K562 (cell line): ENCODE results near the gene COX14. TPM values are rescaled to one million over a fixed set of nuclear protein-coding genes. Genes with fewer than 3 reads are reported as not detected.
A peak's percentile ranks its signal among the peaks of the same experiment; 100 is the strongest.

Experiments used
- ATAC-seq: fragments of 200-7000 bp; cut with Tn5 transposase; 3 replicates; pipeline ENCODE4 v1.9.1; 2020; ENCODE audit warnings: moderate library complexity
- BruUV-seq: library from RNA; stranded (reverse); fragments of 400-500 nt; replicated peaks from 2 replicates; lab custom pipeline; 2021; lab: Mats Ljungman, UMichigan
- CTCF ChIA-PET: fragments of 300-600 bp; formaldehyde crosslinking; extraction: SDS; loops from one replicate; lab custom pipeline; 2021; ENCODE audit warnings: low intra/inter-chr PET ratio; lab: Yijun Ruan, JAX
- POLR2A ChIA-PET: fragments of 300-600, 350-650 bp; sonication (Branson Sonifier 250); formaldehyde crosslinking; extraction: SDS; loops from one replicate; lab custom pipeline; 2021; ENCODE audit warnings: antibody characterized with exemption, inconsistent platforms; lab: Yijun Ruan, JAX
- DNase-seq, 4 experiments: peaks; one replicate each; pipeline versions ENCODE4 v3.0.0 to v3.0.0-alpha.2; 2011 to 2018; ENCODE audit warnings: low spot score in 3 of 4, mixed read lengths in 3 of 4; ENCODE audit errors: extremely low read depth in 1 of 4
- FAIRE-seq: peaks from 2 replicates; lab custom pipeline; 2011; peaks lifted over from hg19 to GRCh38; lab: Jason Lieb, UNC
- H2AFZ ChIP-seq: 2 replicates; pipeline ENCODE4 v1.6.0; 2011; ENCODE audit warnings: low read depth, low read length, control low read depth, inconsistent platforms
- H3K27ac ChIP-seq: fragments of 200-600 bp; 3 replicates; pipeline ENCODE4 v1.8.0; 2011; ENCODE audit warnings: low read depth, mild to moderate bottlenecking, control low read depth, inconsistent platforms, low read length, moderate library complexity, mixed read lengths; ENCODE audit errors: extremely low read depth
- H3K27me3 ChIP-seq, 2 experiments: fragments of 300-600 bp in 1 of 2; 2 replicates in 1 of 2; 3 replicates in 1 of 2; pipeline versions ENCODE4 v1.6.0 to v1.8.0; 2011; ENCODE audit warnings: inconsistent platforms in 2 of 2, low read length in 2 of 2, mild to moderate bottlenecking in 1 of 2, mixed read lengths in 1 of 2, moderate library complexity in 1 of 2; ENCODE audit not compliant: control insufficient read depth in 2 of 2, insufficient read depth in 2 of 2
- H3K36me3 ChIP-seq: fragments of 300-600 bp; 3 replicates; pipeline ENCODE4 v1.8.0; 2011; ENCODE audit warnings: mild to moderate bottlenecking, low read length, inconsistent platforms; ENCODE audit not compliant: control insufficient read depth, insufficient read depth
- H3K4me1 ChIP-seq, 2 experiments: fragments of 200-600 bp in 1 of 2; replicated peaks in 1 of 2; 2 replicates in 1 of 2; 3 replicates in 1 of 2; pipeline versions ENCODE4 v1.5.1 to v1.8.0; 2011; ENCODE audit warnings: inconsistent platforms in 2 of 2, low read length in 2 of 2, mild to moderate bottlenecking in 1 of 2, mixed read lengths in 1 of 2, moderate library complexity in 1 of 2; ENCODE audit not compliant: control insufficient read depth in 2 of 2, insufficient read depth in 2 of 2
- H3K4me2 ChIP-seq: 2 replicates; pipeline ENCODE4 v1.6.1; 2011; ENCODE audit warnings: low read length, control low read depth, inconsistent platforms, mixed read lengths; ENCODE audit not compliant: insufficient read depth
- H3K4me3 ChIP-seq: fragments of 200-600 bp; sonication (generic), shearing (Covaris generic); 2 replicates; pipeline ENCODE4 v1.5.1; 2016; ENCODE audit warnings: control low read depth, inconsistent platforms
- H3K79me2 ChIP-seq: fragments of 200-600 bp; 3 replicates; pipeline ENCODE4 v1.8.0; 2011; ENCODE audit warnings: low read length, inconsistent platforms; ENCODE audit not compliant: control insufficient read depth, insufficient read depth
- H3K9ac ChIP-seq, 2 experiments: 2 replicates each; pipeline versions ENCODE4 v1.6.0 to v1.6.1; 2011; ENCODE audit warnings: low read depth in 2 of 2, low read length in 2 of 2, control low read depth in 1 of 2, inconsistent platforms in 1 of 2, mild to moderate bottlenecking in 1 of 2, mixed read lengths in 1 of 2; ENCODE audit not compliant: insufficient read depth in 1 of 2
- H3K9me1 ChIP-seq: one replicate; pipeline ENCODE4 v1.6.0; 2011; ENCODE audit warnings: inconsistent platforms, mild to moderate bottlenecking, low read length, moderate library complexity; ENCODE audit not compliant: control insufficient read depth, insufficient read depth
- H3K9me3 ChIP-seq: replicated peaks from 2 replicates; pipeline ENCODE4 v1.5.1; 2011; ENCODE audit warnings: low read depth, low read length, inconsistent platforms; ENCODE audit not compliant: control insufficient read depth, insufficient read depth
- H4K20me1 ChIP-seq: replicated peaks from 2 replicates; pipeline ENCODE4 v1.6.1; 2011; ENCODE audit warnings: low read length, inconsistent platforms, mixed read lengths; ENCODE audit not compliant: control insufficient read depth, insufficient read depth
- CEBPB ChIP-seq: fragments of 450-650 bp; IDR thresholded peaks from 2 replicates; pipeline ENCODE4 v1.6.1; 2016; ENCODE audit warnings: missing genetic modification characterization, missing compliant biosample characterization
- CEBPG ChIP-seq, 3 experiments: fragments of 200-800 bp in 1 of 3; sonication (Bioruptor generic) in 1 of 3; sonication (generic) in 1 of 3; formaldehyde crosslinking in 1 of 3; IDR thresholded peaks in 2 of 3; conservative IDR thresholded peaks in 1 of 3; 2 replicates each; pipeline versions ENCODE4 v1.6.1 to v1.8.0; 2016 to 2022; ENCODE audit warnings: missing compliant biosample characterization in 2 of 3, missing genetic modification characterization in 2 of 3, mild to moderate bottlenecking in 1 of 3, missing genetic modification reagents in 1 of 3
- CSDE1 ChIP-seq, 2 experiments: fragments of 450-650 bp; IDR thresholded peaks; 2 replicates each; pipeline ENCODE4 v1.6.1; 2016; ENCODE audit warnings: mild to moderate bottlenecking in 1 of 2
- CTCF ChIP-seq, 3 experiments: IDR thresholded peaks in 2 of 3; conservative IDR thresholded peaks in 1 of 3; 2 replicates each; pipeline ENCODE4 v1.5.1; 2011 to 2012; ENCODE audit warnings: low read length in 3 of 3, mild to moderate bottlenecking in 3 of 3, control low read depth in 2 of 3, improper control_type of control experiment in 1 of 3, inconsistent platforms in 1 of 3, low read depth in 1 of 3, mixed read lengths in 1 of 3, moderate library complexity in 1 of 3; ENCODE audit not compliant: insufficient read depth in 2 of 3
- POLR2AphosphoS2 ChIP-seq: IDR thresholded peaks from 2 replicates; pipeline ENCODE4 v1.6.1; 2012; ENCODE audit warnings: low read length, improper control_type of control experiment
- RAD21 ChIP-seq, 2 experiments: fragments of 250-450 bp in 1 of 2; fragments of 450-650 bp in 1 of 2; sonication (Bioruptor Pico) in 1 of 2; formaldehyde crosslinking in 1 of 2; IDR thresholded peaks in 1 of 2; conservative IDR thresholded peaks in 1 of 2; 2 replicates each; pipeline versions ENCODE4 v1.4.0 to v1.8.0; 2020 to 2022; ENCODE audit warnings: mild to moderate bottlenecking in 2 of 2, moderate library complexity in 1 of 2
- SMC3 ChIP-seq: conservative IDR thresholded peaks from 2 replicates; pipeline ENCODE4 v1.6.1; 2011; ENCODE audit warnings: low read depth, low read length, improper control_type of control experiment; ENCODE audit not compliant: insufficient read depth
- U2AF1 ChIP-seq: fragments of 200-400 bp; formaldehyde crosslinking; optimal IDR thresholded peaks from 2 replicates; pipeline ENCODE3; 2017; ENCODE audit warnings: mild to moderate bottlenecking, low read depth, low read length, moderate library complexity
- WGBS: fragments of 100-300 bp; shearing (Covaris generic); methylation state at CpG from one replicate; pipeline ENCODE4 v1.1.6; 2016; ENCODE audit warnings: low coverage, mixed read lengths; ENCODE audit not compliant: insufficient coverage; ENCODE audit errors: missing lambda C conversion rate; 5-methylcytosine and 5-hydroxymethylcytosine counted together
- in situ Hi-C: fragments of 300-500 bp; cut with MboI; formaldehyde crosslinking; loops from 4 replicates; pipeline ENCODE4 v1.15.0; 2018; ENCODE audit warnings: inconsistent platforms, mixed read lengths
- intact Hi-C: fragments of 100-400 bp; cut with micrococcal nuclease; formaldehyde crosslinking; loops from 2 replicates; pipeline ENCODE4 v1.14.2; 2022
- polyA plus RNA-seq, 8 experiments: library from polyadenylated mRNA; depleted of rRNA in 4 of 8; stranded (reverse) in 5 of 8; unstranded in 3 of 8; fragments of >200 nt; fragmentation: Nextera tagmentation in 2 of 8; fragmentation: Illumina TruSeq in 1 of 8; extraction: Ambion mirVana in 2 of 8; extraction: Trizol in 1 of 8; gene quantifications; 2 replicates each; pipeline versions ENCODE4 v1.2.1 to v1.2.3, GENCODE V29; 2011 to 2014; ENCODE audit warnings: inconsistent platforms in 1 of 8, missing spikeins in 1 of 8
- total RNA-seq, 7 experiments: library from RNA; depleted of rRNA in 6 of 7; stranded (reverse); fragments of >200 nt in 6 of 7; fragmentation: Illumina TruSeq in 2 of 7; extraction: Trizol in 2 of 7; gene quantifications; 2 replicates each; pipeline versions ENCODE4 v1.2.1 to v1.2.3, GENCODE V29; 2011 to 2021; ENCODE audit warnings: low replicate concordance in 1 of 7
- TF ChIP-seq, protein P1 (sequence below): fragments of 450-650 bp; formaldehyde crosslinking; conservative IDR thresholded peaks from 2 replicates; pipeline ENCODE4 v1.4.0; 2022; ENCODE audit warnings: mild to moderate bottlenecking, missing genetic modification characterization
- TF ChIP-seq, protein P2 (sequence below): sonication (generic); formaldehyde crosslinking; IDR thresholded peaks from 2 replicates; pipeline ENCODE4 v1.8.1; 2022; ENCODE audit warnings: missing genetic modification reagents

The COX14 gene
- total and polyA plus RNA-seq, 9 of the 15 experiments (the other 6 are each of a cell fraction or from before 2014, with no cell fraction given), result 44.4 to 269 (median 53.4) TPM

DNA sequence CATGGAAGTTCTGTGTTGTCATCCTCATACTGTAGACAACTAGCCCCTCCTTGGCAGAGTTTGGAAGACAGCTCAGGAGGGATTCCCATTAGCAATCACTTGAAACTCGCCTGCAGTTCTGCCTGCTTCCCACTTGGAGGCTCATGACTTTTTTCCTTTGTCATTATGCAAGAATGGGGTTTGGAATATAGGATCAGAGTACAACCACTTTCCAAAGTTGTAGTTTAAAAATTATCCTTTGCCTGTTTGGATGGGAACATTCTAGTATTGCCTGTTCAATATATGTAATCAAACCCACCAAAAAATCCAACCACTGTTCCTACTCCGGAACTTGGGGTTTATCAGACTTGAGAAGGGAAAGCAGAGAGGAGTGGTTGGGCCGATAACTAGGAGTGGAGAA, 10.4 kb upstream of the COX14 start:
- Histone ChIP-seq H3K36me3 (peaks cover 41% of the 10 kb centered on the region), H3K9ac (no peak overlapping the region), H3K4me3 (no peak overlapping the region), H3K4me1 (peaks cover 16% of the 10 kb centered on the region in 2 experiments), H2AFZ (no peak overlapping the region), H3K9me1 (no peaks in the 10 kb centered on the region), H3K27me3 (no peaks in the 10 kb centered on the region), H3K9me3 (no peaks in the 10 kb centered on the region), H3K4me2 (no peak overlapping the region), H3K27ac (no peak overlapping the region), H4K20me1 (no peaks in the 10 kb centered on the region), H3K79me2 (no peaks in the 10 kb centered on the region)
- BruUV-seq, result no TSS peak
- WGBS, result 59% methylated on average over 3 of the region's 3 CpGs
- CTCF ChIA-PET, result interaction anchor here (1.4 kb wide), 1 partner anchor 74 kb away, joined by 3 read pairs; no protein-coding TSS in a partner anchor
- in situ Hi-C loops, result no loop called here
- TF ChIP-seq, protein P1, sequence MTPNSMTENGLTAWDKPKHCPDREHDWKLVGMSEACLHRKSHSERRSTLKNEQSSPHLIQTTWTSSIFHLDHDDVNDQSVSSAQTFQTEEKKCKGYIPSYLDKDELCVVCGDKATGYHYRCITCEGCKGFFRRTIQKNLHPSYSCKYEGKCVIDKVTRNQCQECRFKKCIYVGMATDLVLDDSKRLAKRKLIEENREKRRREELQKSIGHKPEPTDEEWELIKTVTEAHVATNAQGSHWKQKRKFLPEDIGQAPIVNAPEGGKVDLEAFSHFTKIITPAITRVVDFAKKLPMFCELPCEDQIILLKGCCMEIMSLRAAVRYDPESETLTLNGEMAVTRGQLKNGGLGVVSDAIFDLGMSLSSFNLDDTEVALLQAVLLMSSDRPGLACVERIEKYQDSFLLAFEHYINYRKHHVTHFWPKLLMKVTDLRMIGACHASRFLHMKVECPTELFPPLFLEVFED (CRISPR knock-in tag), result no peak
- TF ChIP-seq CEBPG (CRISPR knock-in tag; IDR thresholded peaks at IDR 0.05) (peak; percentile 56; the same call in 1 of the 2 replicates), CEBPG (tag; conservative IDR thresholded peaks at IDR 0.05 in 1 of 2, IDR thresholded peaks at IDR 0.05 in 1 of 2) (peak; percentile 39 to 46; a peak in 2 of 4 replicates), CTCF (IDR thresholded peaks at IDR 0.05 in 2 of 3, conservative IDR thresholded peaks at IDR 0.05 in 1 of 3; ENCODE audit: insufficient read depth in 2 of 3, low read depth in 1 of 3, low read length in 3 of 3) (peak; percentile 33 to 52 (median 50); a peak in 4 of 6 replicates), SMC3 (0 out of 2 replicates have a peak, but pooled peaks have one; percentile 8), U2AF1 (no peak), CSDE1 (IDR thresholded peaks at IDR 0.05) (no peak), CEBPB (tag) (peak; percentile 77), RAD21 (CRISPR knock-in tag; conservative IDR thresholded peaks at IDR 0.05 in 1 of 2, IDR thresholded peaks at IDR 0.05 in 1 of 2) (peak in 1 of 2 experiments; percentile 49; a peak in 2 of 4 replicates), POLR2AphosphoS2 (no peak)
- TF ChIP-seq, protein P2, sequence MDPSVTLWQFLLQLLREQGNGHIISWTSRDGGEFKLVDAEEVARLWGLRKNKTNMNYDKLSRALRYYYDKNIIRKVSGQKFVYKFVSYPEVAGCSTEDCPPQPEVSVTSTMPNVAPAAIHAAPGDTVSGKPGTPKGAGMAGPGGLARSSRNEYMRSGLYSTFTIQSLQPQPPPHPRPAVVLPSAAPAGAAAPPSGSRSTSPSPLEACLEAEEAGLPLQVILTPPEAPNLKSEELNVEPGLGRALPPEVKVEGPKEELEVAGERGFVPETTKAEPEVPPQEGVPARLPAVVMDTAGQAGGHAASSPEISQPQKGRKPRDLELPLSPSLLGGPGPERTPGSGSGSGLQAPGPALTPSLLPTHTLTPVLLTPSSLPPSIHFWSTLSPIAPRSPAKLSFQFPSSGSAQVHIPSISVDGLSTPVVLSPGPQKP (CRISPR knock-in tag), result no peak
- DNase-seq, result peak; percentile 31 to 45 (median 38)
- FAIRE-seq, result peak; percentile 88
- POLR2A ChIA-PET, result interaction anchor here (0.6 to 1.5 kb wide), 3 partner anchors 10 to 70 kb away, joined by 3 to 4 read pairs (median 4); no protein-coding TSS in a partner anchor
- intact Hi-C loops, result no loop called here
- peak; percentile 57 for ATAC-seq
